Ishikawa (cell line): ENCODE data around the gene OSBPL6.

ENCODE experiments used
- CREB1 ChIP-seq: IDR thresholded peaks from 2 replicates; pipeline ENCODE4 v1.6.1; 2012; ENCODE audit warnings: low read depth
- EGR1 ChIP-seq: IDR thresholded peaks from 2 replicates; pipeline ENCODE4 v1.6.1; 2012
- EP300 ChIP-seq: IDR thresholded peaks from 2 replicates; pipeline ENCODE4 v1.6.1; 2012; ENCODE audit warnings: borderline replicate concordance
- NFIC ChIP-seq: IDR thresholded peaks from 2 replicates; pipeline ENCODE4 v1.6.1; 2012
- RAD21 ChIP-seq: IDR thresholded peaks from 2 replicates; pipeline ENCODE4 v1.6.1; 2012; ENCODE audit warnings: low read depth
- TAF1 ChIP-seq: IDR thresholded peaks from 2 replicates; pipeline ENCODE4 v1.6.1; 2012; ENCODE audit warnings: low read depth, mild to moderate bottlenecking
- TCF12 ChIP-seq: IDR thresholded peaks from 2 replicates; pipeline ENCODE4 v1.6.1; 2012; ENCODE audit warnings: low read depth
- YY1 ChIP-seq: IDR thresholded peaks from 2 replicates; pipeline ENCODE4 v1.6.1; 2012; ENCODE audit warnings: low read depth
- ZBTB7A ChIP-seq: IDR thresholded peaks from 2 replicates; pipeline ENCODE4 v1.6.1; 2012; ENCODE audit warnings: low read depth
- TF ChIP-seq, protein P1 (sequence below): IDR thresholded peaks from 2 replicates; pipeline ENCODE4 v1.6.1; 2012
- TF ChIP-seq, protein P2 (sequence below): IDR thresholded peaks from 2 replicates; pipeline ENCODE4 v1.6.1; 2012; ENCODE audit warnings: low read depth, mild to moderate bottlenecking
- TF ChIP-seq, protein P3 (sequence below): IDR thresholded peaks from 2 replicates; pipeline ENCODE4 v1.6.1; 2012

DNA sequence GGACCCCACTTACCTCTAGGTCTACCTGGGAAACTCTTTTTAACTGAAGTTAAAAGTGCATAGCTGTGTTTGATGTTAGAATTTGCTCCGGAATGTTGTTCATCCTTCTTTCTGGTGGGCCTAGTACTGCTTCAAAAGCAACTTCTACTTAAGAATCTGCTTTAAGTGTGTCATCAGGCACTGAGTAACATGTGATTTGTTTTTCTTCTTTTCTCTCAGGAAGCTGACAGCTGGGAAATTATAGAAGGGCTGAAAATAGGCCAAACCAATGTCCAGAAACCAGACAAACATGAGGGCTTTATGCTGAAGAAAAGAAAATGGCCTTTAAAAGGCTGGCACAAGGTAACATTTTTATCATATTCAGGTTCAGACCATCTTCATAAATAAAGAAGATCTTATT lies 133.7 kb downstream of the OSBPL6 start:
- TF ChIP-seq, protein P1, sequence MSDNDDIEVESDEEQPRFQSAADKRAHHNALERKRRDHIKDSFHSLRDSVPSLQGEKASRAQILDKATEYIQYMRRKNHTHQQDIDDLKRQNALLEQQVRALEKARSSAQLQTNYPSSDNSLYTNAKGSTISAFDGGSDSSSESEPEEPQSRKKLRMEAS, result no peak
- TF ChIP-seq YY1 (no peak), EP300 (no peak), EGR1 (no peak), RAD21 (no peak), TCF12 (no peak), CREB1 (no peak), TAF1 (no peak), NFIC (no peak), ZBTB7A (no peak)
- TF ChIP-seq, protein P2, sequence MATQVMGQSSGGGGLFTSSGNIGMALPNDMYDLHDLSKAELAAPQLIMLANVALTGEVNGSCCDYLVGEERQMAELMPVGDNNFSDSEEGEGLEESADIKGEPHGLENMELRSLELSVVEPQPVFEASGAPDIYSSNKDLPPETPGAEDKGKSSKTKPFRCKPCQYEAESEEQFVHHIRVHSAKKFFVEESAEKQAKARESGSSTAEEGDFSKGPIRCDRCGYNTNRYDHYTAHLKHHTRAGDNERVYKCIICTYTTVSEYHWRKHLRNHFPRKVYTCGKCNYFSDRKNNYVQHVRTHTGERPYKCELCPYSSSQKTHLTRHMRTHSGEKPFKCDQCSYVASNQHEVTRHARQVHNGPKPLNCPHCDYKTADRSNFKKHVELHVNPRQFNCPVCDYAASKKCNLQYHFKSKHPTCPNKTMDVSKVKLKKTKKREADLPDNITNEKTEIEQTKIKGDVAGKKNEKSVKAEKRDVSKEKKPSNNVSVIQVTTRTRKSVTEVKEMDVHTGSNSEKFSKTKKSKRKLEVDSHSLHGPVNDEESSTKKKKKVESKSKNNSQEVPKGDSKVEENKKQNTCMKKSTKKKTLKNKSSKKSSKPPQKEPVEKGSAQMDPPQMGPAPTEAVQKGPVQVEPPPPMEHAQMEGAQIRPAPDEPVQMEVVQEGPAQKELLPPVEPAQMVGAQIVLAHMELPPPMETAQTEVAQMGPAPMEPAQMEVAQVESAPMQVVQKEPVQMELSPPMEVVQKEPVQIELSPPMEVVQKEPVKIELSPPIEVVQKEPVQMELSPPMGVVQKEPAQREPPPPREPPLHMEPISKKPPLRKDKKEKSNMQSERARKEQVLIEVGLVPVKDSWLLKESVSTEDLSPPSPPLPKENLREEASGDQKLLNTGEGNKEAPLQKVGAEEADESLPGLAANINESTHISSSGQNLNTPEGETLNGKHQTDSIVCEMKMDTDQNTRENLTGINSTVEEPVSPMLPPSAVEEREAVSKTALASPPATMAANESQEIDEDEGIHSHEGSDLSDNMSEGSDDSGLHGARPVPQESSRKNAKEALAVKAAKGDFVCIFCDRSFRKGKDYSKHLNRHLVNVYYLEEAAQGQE, result no peak
- TF ChIP-seq, protein P3, sequence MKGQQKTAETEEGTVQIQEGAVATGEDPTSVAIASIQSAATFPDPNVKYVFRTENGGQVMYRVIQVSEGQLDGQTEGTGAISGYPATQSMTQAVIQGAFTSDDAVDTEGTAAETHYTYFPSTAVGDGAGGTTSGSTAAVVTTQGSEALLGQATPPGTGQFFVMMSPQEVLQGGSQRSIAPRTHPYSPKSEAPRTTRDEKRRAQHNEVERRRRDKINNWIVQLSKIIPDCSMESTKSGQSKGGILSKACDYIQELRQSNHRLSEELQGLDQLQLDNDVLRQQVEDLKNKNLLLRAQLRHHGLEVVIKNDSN, result no peak
